ENCODE measurements around the gene KIAA1549. TPM values are rescaled to one million over a fixed set of nuclear protein-coding genes. Genes with fewer than 3 reads are reported as not detected.
"Not testable (repeated sequence)": the region's sequence is repeated elsewhere in the genome, so short reads cannot be mapped to it uniquely, and the experiment has no call there.

KIAA1549 gene
- total and polyA plus RNA-seq, 7 donors: 0.46 to 4.4 (median 1.4) TPM

GRCh38 chr7:138813945-138814344 lies 167.2 kb downstream of the KIAA1549 start:
- Histone ChIP-seq H3K27me3 (ENCODE audit: insufficient read depth in 3 of 3, low read length in 2 of 3) (no peaks in the 10 kb centered on the region), H3K4me3 (no peak overlapping the region), H3K36me3 (ENCODE audit: insufficient read depth in 1 of 2, low read depth in 1 of 2) (no peaks in the 10 kb centered on the region), H3K9me3 (no peaks in the 10 kb centered on the region), H3K4me1 (no peaks in the 10 kb centered on the region), H3K27ac (no peak overlapping the region)
- DNase-seq: no peak
- no peak for TF ChIP-seq CTCF (IDR thresholded peaks at IDR 0.05)
- intact Hi-C loops (cut with DNase I): no loop called here
- ATAC-seq: no peak
- WGBS, 3 donors: 81 to 95% (median 91%) methylated on average over 2 of the region's 2 CpGs

- H3K9me3 ChIP-seq; H3K4me1 ChIP-seq; intact Hi-C loops (cut with DNase I); H3K4me3 ChIP-seq; ATAC-seq; H3K27ac ChIP-seq; H3K36me3 ChIP-seq (ENCODE audit: insufficient read depth in 1 of 2, low read depth in 1 of 2); H3K27me3 ChIP-seq (ENCODE audit: insufficient read depth in 3 of 3, low read length in 2 of 3); DNase-seq: not testable (repeated sequence)
- 79 to 87% (median 81%) methylated on average over 1 to 2 of the region's 2 CpGs for WGBS, 3 donors
Observed at GRCh38 chr7:138811327-138811726, 169.9 kb downstream of the KIAA1549 start.

GRCh38 chr7:138809346-138809745 lies 171.8 kb downstream of the KIAA1549 start:
- TF ChIP-seq CTCF (IDR thresholded peaks at IDR 0.05): no peak
- WGBS, 3 donors: 44 to 71% (median 48%) methylated on average over 4 of the region's 4 CpGs
- ATAC-seq: no peak
- no peak for DNase-seq
- H3K27me3 ChIP-seq (ENCODE audit: insufficient read depth in 3 of 3, low read length in 2 of 3): no peaks in the 10 kb centered on the region
- no peak overlapping the region for H3K27ac ChIP-seq
- no peaks in the 10 kb centered on the region for H3K36me3 ChIP-seq (ENCODE audit: insufficient read depth in 1 of 2, low read depth in 1 of 2)
- H3K9me3 ChIP-seq: no peaks in the 10 kb centered on the region
- no peaks in the 10 kb centered on the region for H3K4me1 ChIP-seq
- no peak overlapping the region for H3K4me3 ChIP-seq
- intact Hi-C loops (cut with DNase I): no loop called here

- intact Hi-C loops (cut with DNase I): no loop called here
- WGBS, 3 donors: 63 to 66% (median 63%) methylated on average over 1 of the region's 1 CpG
Observed at GRCh38 chr7:138804618-138805017, 176.6 kb downstream of the KIAA1549 start.

GRCh38 chr7:138802706-138803105 lies 178.5 kb downstream of the KIAA1549 start:
- no peak for TF ChIP-seq CTCF (IDR thresholded peaks at IDR 0.05)
- DNase-seq: no peak
- no peaks in the 10 kb centered on the region for H3K4me1 ChIP-seq
- H3K36me3 ChIP-seq (ENCODE audit: insufficient read depth in 1 of 2, low read depth in 1 of 2): no peaks in the 10 kb centered on the region
- H3K4me3 ChIP-seq: no peak overlapping the region
- intact Hi-C loops (cut with DNase I): no loop called here
- 91 to 94% (median 92%) methylated on average over 18 of the region's 18 CpGs for WGBS, 3 donors
- H3K27me3 ChIP-seq (ENCODE audit: insufficient read depth in 3 of 3, low read length in 2 of 3): peaks cover 0 to 3% (median 0%) of the 10 kb centered on the region in 3 donors
- ATAC-seq: no peak
- no peaks in the 10 kb centered on the region for H3K9me3 ChIP-seq
- no peak overlapping the region for H3K27ac ChIP-seq

More at GRCh38 chr7:138804618-138805017, 176.6 kb downstream of the KIAA1549 start:
- Histone ChIP-seq H3K9me3 (no peaks in the 10 kb centered on the region), H3K27ac (no peak overlapping the region), H3K4me1 (no peaks in the 10 kb centered on the region), H3K4me3 (no peak overlapping the region), H3K36me3 (ENCODE audit: insufficient read depth in 1 of 2, low read depth in 1 of 2) (no peaks in the 10 kb centered on the region), H3K27me3 (ENCODE audit: insufficient read depth in 3 of 3, low read length in 2 of 3) (no peaks in the 10 kb centered on the region)
- DNase-seq (no peak), ATAC-seq (no peak)
- no peak for TF ChIP-seq CTCF (IDR thresholded peaks at IDR 0.05)

All from psoas muscle (tissue), 8 donors.